ENCODE data around the gene CCDC7.

CCDC7 gene

DNA sequence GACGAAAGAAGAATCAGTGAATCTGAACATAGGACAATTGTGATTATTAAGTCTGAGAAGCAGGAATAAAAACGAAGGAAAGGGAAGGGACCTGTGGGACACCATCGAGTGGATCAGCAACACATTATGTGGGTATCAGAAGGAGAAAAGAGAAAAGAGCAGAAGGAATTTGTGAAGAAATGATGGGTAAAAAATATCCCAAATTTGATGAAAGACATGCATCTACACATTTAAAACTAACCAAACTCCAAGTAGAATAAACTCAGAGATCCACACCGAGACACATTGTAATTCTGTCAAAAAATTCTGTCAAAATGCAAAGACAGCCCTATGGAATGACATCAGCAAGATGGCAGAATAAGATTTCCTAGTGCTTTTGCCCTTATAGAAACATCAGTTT, 341.0 kb downstream of the CCDC7 start:
- TF ChIP-seq OSR1 (CRISPR knock-in tag; IDR thresholded peaks at IDR 0.05) (no peak), TCF4 (CRISPR knock-in tag; IDR thresholded peaks at IDR 0.05; ENCODE audit: borderline replicate concordance) (no peak), ZFP30 (CRISPR knock-in tag; IDR thresholded peaks at IDR 0.05) (no peak), ZNF565 (CRISPR knock-in tag; conservative IDR thresholded peaks at IDR 0.05; ENCODE audit: low read depth) (no peak), ZNF8 (CRISPR knock-in tag; IDR thresholded peaks at IDR 0.05) (no peak), SNAI2 (CRISPR knock-in tag; IDR thresholded peaks at IDR 0.05) (no peak), TOX (CRISPR knock-in tag; IDR thresholded peaks at IDR 0.05; ENCODE audit: borderline replicate concordance) (no peak), BACH2 (CRISPR knock-in tag; IDR thresholded peaks at IDR 0.05; ENCODE audit: borderline replicate concordance) (no peak), CSDC2 (CRISPR knock-in tag; IDR thresholded peaks at IDR 0.05) (no peak), ZFP3 (CRISPR knock-in tag; IDR thresholded peaks at IDR 0.05) (no peak), PPARA (CRISPR knock-in tag; IDR thresholded peaks at IDR 0.05; ENCODE audit: borderline replicate concordance) (no peak), ISL1 (CRISPR knock-in tag; IDR thresholded peaks at IDR 0.05) (no peak)
- TF ChIP-seq, protein P1, sequence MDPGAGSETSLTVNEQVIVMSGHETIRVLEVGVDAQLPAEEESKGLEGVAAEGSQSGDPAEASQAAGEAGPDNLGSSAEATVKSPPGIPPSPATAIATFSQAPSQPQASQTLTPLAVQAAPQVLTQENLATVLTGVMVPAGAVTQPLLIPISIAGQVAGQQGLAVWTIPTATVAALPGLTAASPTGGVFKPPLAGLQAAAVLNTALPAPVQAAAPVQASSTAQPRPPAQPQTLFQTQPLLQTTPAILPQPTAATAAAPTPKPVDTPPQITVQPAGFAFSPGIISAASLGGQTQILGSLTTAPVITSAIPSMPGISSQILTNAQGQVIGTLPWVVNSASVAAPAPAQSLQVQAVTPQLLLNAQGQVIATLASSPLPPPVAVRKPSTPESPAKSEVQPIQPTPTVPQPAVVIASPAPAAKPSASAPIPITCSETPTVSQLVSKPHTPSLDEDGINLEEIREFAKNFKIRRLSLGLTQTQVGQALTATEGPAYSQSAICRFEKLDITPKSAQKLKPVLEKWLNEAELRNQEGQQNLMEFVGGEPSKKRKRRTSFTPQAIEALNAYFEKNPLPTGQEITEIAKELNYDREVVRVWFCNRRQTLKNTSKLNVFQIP (CRISPR knock-in tag; IDR thresholded peaks at IDR 0.05; ENCODE audit: borderline replicate concordance, low read depth), result no peak
- no peak for ATAC-seq

GRCh38 chr10:32787690-32788284, 341.8 kb downstream of the CCDC7 start:
- ATAC-seq, result no peak

GRCh38 chr10:32788359-32788758, 342.4 kb downstream of the CCDC7 start:
- no peak for ATAC-seq
- no peak for TF ChIP-seq ZC3H10 (CRISPR knock-in tag; IDR thresholded peaks at IDR 0.05)
- TF ChIP-seq CSDC2 (CRISPR knock-in tag; IDR thresholded peaks at IDR 0.05), result no peak
- TF ChIP-seq, protein P1 (CRISPR knock-in tag; IDR thresholded peaks at IDR 0.05; ENCODE audit: borderline replicate concordance, low read depth), result no peak
- no peak for TF ChIP-seq BACH2 (CRISPR knock-in tag; IDR thresholded peaks at IDR 0.05; ENCODE audit: borderline replicate concordance)
- no peak for TF ChIP-seq ZNF70 (CRISPR knock-in tag; IDR thresholded peaks at IDR 0.05)
- no peak for TF ChIP-seq SNAI2 (CRISPR knock-in tag; IDR thresholded peaks at IDR 0.05)
- TF ChIP-seq GLIS3 (CRISPR knock-in tag; IDR thresholded peaks at IDR 0.05), result no peak
- TF ChIP-seq, protein P2, sequence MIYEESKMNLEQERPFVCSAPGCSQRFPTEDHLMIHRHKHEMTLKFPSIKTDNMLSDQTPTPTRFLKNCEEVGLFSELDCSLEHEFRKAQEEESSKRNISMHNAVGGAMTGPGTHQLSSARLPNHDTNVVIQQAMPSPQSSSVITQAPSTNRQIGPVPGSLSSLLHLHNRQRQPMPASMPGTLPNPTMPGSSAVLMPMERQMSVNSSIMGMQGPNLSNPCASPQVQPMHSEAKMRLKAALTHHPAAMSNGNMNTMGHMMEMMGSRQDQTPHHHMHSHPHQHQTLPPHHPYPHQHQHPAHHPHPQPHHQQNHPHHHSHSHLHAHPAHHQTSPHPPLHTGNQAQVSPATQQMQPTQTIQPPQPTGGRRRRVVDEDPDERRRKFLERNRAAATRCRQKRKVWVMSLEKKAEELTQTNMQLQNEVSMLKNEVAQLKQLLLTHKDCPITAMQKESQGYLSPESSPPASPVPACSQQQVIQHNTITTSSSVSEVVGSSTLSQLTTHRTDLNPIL (CRISPR knock-in tag; IDR thresholded peaks at IDR 0.05; ENCODE audit: low read depth), result no peak
- TF ChIP-seq ISL1 (CRISPR knock-in tag; IDR thresholded peaks at IDR 0.05), result no peak
- no peak for TF ChIP-seq ZFP30 (CRISPR knock-in tag; IDR thresholded peaks at IDR 0.05)
- no peak for TF ChIP-seq ZNF8 (CRISPR knock-in tag; IDR thresholded peaks at IDR 0.05)
- TF ChIP-seq, protein P3, sequence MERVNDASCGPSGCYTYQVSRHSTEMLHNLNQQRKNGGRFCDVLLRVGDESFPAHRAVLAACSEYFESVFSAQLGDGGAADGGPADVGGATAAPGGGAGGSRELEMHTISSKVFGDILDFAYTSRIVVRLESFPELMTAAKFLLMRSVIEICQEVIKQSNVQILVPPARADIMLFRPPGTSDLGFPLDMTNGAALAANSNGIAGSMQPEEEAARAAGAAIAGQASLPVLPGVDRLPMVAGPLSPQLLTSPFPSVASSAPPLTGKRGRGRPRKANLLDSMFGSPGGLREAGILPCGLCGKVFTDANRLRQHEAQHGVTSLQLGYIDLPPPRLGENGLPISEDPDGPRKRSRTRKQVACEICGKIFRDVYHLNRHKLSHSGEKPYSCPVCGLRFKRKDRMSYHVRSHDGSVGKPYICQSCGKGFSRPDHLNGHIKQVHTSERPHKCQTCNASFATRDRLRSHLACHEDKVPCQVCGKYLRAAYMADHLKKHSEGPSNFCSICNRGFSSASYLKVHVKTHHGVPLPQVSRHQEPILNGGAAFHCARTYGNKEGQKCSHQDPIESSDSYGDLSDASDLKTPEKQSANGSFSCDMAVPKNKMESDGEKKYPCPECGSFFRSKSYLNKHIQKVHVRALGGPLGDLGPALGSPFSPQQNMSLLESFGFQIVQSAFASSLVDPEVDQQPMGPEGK (CRISPR knock-in tag; IDR thresholded peaks at IDR 0.05; ENCODE audit: borderline replicate concordance), result no peak

More at GRCh38 chr10:32787690-32788284, 341.8 kb downstream of the CCDC7 start:
- TF ChIP-seq OSR1 (CRISPR knock-in tag; IDR thresholded peaks at IDR 0.05) (no peak), PPARA (CRISPR knock-in tag; IDR thresholded peaks at IDR 0.05; ENCODE audit: borderline replicate concordance) (no peak), GLIS3 (CRISPR knock-in tag; IDR thresholded peaks at IDR 0.05) (no peak), ESRRG (CRISPR knock-in tag; IDR thresholded peaks at IDR 0.05) (no peak), ARNTL (CRISPR knock-in tag; IDR thresholded peaks at IDR 0.05; ENCODE audit: borderline replicate concordance, low read depth) (no peak)
- TF ChIP-seq, protein P2 (CRISPR knock-in tag; IDR thresholded peaks at IDR 0.05; ENCODE audit: low read depth), result no peak

GRCh38 chr10:32790483-32790882, 344.5 kb downstream of the CCDC7 start:
- TF ChIP-seq, protein P4, sequence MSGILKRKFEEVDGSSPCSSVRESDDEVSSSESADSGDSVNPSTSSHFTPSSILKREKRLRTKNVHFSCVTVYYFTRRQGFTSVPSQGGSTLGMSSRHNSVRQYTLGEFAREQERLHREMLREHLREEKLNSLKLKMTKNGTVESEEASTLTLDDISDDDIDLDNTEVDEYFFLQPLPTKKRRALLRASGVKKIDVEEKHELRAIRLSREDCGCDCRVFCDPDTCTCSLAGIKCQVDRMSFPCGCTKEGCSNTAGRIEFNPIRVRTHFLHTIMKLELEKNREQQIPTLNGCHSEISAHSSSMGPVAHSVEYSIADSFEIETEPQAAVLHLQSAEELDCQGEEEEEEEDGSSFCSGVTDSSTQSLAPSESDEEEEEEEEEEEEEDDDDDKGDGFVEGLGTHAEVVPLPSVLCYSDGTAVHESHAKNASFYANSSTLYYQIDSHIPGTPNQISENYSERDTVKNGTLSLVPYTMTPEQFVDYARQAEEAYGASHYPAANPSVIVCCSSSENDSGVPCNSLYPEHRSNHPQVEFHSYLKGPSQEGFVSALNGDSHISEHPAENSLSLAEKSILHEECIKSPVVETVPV (CRISPR knock-in tag; IDR thresholded peaks at IDR 0.05), result no peak
- ATAC-seq, result no peak
